HG03066 (cell line): Measurements from ENCODE around the gene DNAH14.

Experiments
- ATAC-seq: cut with Tn5 transposase; IDR thresholded peaks from one replicate; pipeline ENCODE4 v1.9.1; 2021; ENCODE audit warnings: low read depth; ENCODE audit not compliant: unreplicated experiment

Gene DNAH14

DNA sequence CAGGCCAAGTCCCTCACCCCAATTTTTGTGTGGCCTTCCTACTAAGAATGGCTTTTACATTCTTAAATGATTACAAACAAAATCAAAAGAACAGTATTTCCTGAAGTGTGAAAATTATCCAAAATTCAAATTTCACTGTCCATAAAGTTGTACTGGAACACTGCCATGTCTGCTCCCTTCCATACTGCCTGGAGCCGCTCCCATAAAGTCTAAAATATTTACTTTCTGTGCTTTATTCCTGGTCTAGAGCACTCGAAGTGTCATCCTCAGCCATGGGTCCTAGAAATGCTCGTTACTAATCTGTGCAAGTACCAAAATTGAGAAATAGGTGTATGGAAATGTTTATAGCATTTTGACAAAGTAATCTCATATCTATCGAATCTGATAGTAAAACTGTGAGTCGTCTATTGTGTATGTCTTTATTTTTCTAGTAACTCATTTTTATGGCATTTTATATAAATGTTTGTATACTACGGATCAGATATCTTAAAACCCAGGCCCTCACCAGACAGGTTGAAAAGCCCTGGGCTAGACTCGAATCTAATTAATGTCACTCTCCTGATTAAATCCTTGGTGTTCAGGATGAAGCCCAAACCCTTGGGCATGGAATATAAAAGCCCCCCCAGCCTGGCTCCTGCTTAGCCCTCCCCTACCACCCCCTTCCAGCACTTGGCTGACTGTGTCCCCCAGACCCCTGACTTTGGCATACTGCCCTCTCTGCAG lies 493.5 kb downstream of the DNAH14 start:
- ATAC-seq: no peak

- ATAC-seq: no peak
These were observed 494.0 kb downstream of the DNAH14 start for GRCh38 chr1:225423518-225423855.

DNA sequence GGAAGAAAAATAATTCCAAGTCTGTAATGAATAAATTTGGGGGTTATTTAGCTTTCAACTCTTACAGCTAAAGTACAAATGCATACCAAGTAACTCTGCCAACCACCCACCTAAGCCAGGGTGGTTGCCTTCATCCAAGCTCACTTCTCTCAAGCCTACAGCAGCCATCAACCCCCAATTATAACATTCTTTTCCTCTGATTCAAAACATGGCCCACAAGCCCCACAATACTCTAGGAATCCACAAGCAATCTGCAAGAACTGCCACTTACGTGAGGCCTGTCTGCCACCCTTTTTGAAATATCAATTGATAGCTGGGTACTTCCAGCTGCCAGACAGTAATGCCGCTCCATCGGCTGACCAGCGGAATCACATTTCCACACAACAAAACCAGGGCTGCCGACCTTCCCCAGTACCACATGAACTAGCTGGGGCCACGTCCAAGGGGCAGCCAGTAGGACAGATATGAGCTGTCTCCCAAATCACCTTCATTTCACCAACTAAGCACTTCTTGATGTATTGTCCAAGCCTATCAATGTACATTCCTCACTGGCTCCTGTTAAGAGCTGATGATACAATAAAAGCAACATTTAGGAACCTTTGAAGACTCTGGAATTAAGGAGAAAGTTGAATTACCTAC lies 495.2 kb downstream of the DNAH14 start:
- ATAC-seq: no peak

DNA sequence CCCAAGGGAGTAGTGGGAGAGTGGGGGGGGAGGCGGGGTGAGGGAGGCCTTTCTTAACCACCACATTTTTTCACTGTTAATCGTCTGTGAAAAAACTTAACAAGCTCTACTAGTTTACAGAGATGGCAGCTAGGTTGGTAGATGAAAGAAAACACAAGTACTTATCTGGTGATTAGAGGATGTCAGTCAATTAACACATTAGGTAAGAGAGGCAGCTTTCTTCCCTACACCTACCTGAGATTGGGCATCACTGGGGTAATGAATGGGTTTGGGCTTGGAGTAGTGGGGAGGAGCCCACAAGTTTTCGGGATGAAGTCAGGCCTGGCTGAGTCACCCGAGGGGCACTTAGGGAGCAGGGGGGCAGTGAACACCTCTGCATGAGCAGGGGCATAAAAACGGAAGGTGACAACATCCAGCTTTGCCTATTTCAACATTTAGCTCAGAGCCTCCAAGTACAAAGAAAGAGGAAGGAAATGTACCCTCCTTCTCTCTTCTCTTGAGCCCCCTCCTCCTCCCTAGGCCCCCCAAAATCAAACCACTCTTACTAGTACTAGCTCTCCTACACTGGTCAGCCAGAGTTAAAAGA lies 495.8 kb downstream of the DNAH14 start:
- no peak for ATAC-seq

DNA sequence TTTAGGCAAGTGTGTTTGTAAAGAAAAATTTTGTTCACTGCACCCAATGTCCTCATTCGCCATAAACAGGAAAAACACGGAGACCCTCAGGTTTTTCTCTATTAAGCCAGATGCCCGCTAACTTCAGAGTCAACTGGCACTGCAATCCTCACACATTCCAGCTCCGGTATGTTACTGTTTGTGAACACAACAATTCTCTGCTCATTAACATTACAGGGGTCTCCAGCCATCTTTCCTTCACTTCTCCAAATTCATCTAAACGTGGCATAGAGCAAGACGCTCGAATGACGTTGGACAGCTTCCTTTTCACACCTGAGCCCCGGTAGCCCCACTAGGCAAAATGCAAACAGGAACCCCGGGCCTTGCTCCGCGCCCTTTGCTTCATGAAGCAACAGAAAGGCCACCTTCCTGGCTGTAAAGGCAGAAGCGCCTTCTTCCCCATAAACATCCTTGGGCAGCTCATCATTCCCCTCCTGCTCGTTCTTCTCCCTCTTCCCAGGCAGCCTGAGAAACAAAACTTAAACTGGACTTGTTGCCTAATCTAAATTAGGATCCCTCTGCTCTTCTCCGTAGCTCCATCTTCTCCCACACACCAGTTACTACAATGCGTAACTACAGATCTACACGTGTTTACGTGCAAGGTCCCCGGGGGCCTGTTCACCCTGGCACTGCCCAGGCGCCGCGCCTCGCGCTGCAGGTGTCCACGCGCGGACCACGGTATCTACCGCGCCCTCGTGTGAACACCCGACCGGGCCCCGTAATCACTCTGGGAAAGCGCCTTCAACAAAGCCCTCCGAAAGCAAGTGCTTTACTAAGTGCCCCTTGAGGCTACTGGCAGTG lies 497.1 kb downstream of the DNAH14 start:
- ATAC-seq: no peak

DNA sequence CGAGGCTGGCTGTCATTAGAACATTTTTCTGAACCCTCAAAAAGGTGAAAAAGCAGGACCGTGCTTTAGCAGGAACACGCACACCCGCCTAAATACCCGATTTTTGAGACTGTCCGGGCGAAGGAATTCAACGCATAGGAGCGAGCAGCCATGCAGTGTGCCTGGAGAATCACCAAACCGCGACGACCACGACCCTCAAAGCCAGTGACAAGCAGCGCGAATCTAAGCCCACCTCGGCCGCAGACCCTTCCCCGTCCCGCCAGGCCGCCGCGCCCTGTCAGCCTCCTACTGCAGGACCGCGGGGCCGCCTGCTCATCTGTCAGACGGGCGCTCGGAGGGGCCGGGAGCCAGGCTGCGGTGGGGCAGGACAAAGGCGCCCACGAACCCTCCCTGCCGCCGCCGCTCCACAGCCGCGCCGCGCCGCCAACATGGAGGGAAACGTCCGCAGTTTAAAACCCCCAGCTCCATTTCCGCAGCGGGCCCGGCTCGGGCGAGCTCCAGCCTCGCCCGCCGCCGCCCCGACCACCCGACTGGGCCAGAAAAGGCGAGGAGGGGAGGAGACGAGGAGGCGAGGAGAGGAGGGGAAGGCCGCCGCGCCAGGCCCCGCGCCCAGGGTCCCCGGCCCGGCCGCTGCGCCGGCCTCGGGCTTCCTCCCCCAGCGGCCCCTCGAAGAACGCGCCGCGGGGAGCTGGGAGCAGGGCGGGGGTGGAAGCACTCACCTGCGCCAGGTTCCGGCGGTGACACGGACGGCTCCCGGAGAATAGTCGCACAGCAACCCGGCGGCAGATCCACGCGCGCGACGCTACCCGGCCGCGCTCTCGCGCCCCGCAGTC lies 498.0 kb downstream of the DNAH14 start, which contains the start of gene LBR:
TSS of gene LBR (minus strand) at position 804 of the 833 bp plus-strand sequence. CDS start 3,963 bp downstream, outside the sequence.
- peak; percentile 33 for ATAC-seq

DNA sequence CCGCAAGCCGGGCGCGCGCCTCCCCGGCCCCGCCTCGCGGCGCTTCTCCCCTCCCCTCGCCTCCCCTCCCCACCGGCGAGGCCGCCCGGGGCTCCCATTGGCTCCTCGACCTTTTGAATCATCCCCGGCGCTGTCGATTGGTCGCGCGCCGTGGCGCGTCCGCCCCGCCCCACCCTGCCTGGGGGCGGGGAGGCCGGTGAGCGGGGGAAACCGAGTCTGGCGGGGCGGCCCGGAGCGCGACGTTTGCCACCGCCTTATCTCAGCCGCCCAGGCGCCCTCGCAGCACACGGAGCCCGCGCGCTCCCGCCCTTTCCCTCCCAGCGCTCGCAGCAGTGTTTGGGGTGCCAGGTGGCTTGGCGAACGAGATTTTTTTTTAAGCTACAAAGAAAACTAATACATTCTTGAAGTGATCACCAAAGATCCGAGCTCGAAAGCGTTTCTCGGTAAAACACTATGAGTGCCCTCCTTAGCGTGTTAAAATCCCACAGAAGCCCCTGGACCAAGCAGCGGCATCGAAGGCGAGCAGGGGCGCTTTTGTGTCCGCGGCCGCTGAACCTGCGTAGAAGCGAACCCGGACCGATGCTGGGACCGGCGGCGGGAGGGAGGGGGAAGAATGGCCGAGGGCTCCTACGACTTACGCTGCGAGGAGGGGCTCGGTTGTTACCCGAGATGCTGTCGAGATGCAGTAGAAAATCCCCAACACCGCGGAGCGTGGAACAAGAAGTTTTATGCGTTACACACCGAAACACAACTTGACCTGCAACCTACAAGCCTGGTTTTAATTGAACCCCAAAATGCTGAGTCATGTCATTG lies 498.8 kb downstream of the DNAH14 start:
- peak; percentile 86 for ATAC-seq

DNA sequence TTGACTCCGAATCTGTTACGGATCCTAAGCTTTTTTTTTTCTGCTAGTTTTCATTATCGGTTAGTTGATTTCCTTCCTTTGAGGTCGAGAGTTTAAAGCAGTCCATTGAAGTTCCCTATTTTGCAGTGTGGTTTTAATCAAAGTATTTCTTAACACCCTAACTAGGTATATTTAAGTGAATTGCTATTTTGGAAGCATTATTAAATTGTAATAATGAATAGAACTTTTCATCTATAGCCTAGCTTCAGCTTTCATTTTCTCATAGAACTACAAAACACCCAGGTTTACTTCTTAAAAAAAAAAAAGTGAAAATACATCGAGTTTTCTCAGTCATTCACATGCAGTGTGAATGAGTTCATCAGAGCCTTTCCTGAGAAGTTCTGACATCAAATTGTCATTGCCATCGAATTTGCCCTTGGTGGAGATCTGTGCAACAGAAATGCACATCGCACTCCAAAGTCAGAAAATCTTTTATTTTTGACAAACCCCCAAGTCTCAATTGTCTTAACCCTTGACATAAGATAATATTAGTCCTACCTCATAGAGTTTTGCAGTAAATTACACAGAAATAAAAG lies 499.5 kb downstream of the DNAH14 start:
- no peak for ATAC-seq

GRCh38 chr1:225430301-225430700 lies 500.8 kb downstream of the DNAH14 start:
- no peak for ATAC-seq

GRCh38 chr1:225431081-225431863 lies 501.8 kb downstream of the DNAH14 start:
- ATAC-seq: no peak

- no peak for ATAC-seq
These were observed 504.6 kb downstream of the DNAH14 start for GRCh38 chr1:225434046-225434445.

DNA sequence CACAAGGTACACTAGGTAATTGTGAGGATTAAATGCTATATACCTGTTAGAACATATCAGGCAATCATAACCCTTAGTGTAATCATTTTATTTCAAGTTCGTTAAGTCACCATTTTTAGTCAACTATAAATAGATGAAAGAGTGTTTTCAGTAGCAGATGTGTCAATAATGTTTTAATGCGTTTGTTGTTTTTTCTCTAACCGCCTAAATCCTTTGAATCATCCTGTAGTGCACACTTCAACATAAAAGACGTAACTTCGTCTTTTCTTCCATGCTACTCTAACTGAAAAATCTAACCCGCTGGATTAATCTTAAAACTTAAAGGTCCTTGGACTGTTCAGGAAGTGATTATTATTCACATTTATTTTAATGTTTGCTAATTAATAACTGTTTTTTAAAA lies 505.6 kb downstream of the DNAH14 start:
- no peak for ATAC-seq

- ATAC-seq: no peak
These were observed 506.0 kb downstream of the DNAH14 start for GRCh38 chr1:225435487-225435886.

GRCh38 chr1:225435957-225436392 lies 506.5 kb downstream of the DNAH14 start:
- no peak for ATAC-seq

DNA sequence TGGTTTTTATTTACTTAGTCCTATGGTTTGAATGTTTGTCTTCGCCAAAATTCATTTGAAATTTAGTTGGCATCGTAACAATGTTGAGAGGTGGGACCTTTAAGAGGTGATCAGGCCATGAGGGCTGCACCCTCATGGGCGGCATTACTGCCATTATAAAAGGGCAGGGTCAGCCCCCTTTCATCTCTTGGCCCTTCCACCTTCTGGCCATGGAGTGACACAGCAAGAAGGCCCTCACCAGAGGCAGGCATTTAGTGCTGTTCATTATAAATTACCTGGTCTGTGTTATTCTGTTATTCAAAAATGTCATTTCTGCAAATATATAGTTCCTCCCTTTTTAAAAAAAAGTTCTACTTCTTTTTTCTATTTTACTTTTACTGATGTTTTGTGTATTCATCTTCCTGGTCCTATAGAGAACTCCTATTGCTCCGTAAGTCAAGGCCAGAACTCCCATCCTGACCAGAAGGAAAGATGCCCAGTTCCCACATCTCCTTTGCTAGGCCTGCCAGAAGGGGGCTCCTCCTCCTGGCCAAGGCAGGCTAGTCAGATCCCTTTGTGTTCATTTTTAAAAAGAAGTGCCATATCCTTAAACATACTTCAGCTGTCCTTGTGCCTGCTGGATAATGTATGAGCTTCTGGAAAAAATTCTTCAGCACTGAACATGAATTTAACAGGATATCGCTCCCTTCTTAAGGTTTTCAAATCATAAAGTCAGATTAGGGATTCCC lies 508.4 kb downstream of the DNAH14 start:
- no peak for ATAC-seq

- no peak for ATAC-seq
These were observed 511.1 kb downstream of the DNAH14 start for GRCh38 chr1:225440380-225441221.
